ENCODE measurements around the gene VN1R4.

- no peak for TF ChIP-seq CTCF (IDR thresholded peaks at IDR 0.05)
- TF ChIP-seq EZH2 (IDR thresholded peaks at IDR 0.05; ENCODE audit: borderline replicate concordance, insufficient read depth, low read depth, low read length, poor library complexity, severe bottlenecking) = no peak
Observed at GRCh38 chr19:53290758-53291549, 23.4 kb upstream of the VN1R4 start.
